ENCODE results near the gene CEMIP. TPM values are rescaled to one million over a fixed set of nuclear protein-coding genes. Genes with fewer than 3 reads are reported as not detected.
A peak's percentile ranks its signal among the peaks of the same experiment; 100 is the strongest.

The CEMIP gene
- total and polyA plus RNA-seq, 12 donors = 0.01 to 1.9 (median 0.23) TPM; not detected in 1

- peaks cover 8 to 24% (median 13%) of the 10 kb centered on the region in 9 donors for H3K4me1 ChIP-seq
- DNase-seq (no peak), ATAC-seq (no peak)
- H3K36me3 ChIP-seq = no peaks in the 10 kb centered on the region
- WGBS, 2 donors = 46 to 58% methylated on average over 2 of the region's 2 CpGs
- H3K27ac ChIP-seq = no peak overlapping the region
- H3K9me3 ChIP-seq = no peaks in the 10 kb centered on the region
- intact Hi-C loops (cut with DNase I) = no loop called here
- H3K4me3 ChIP-seq = no peak overlapping the region
- H3K27me3 ChIP-seq = no peaks in the 10 kb centered on the region
- TF ChIP-seq CTCF (IDR thresholded peaks at IDR 0.05) = peak in 2 of 9 donors; percentile 6 to 18
Measured at GRCh38 chr15:80856400-80856799, 77.2 kb downstream of the CEMIP start.

GRCh38 chr15:80856809-80857377 lies 77.7 kb downstream of the CEMIP start:
- ATAC-seq (peak; percentile 79 to 95 (median 87)), DNase-seq (peak; percentile 72)
- Histone ChIP-seq H3K27me3 (no peaks in the 10 kb centered on the region), H3K4me1 (peaks cover 8 to 24% (median 13%) of the 10 kb centered on the region in 9 donors), H3K36me3 (no peaks in the 10 kb centered on the region), H3K9me3 (no peaks in the 10 kb centered on the region), H3K27ac (no peak overlapping the region), H3K4me3 (no peak overlapping the region)
- intact Hi-C loops (cut with DNase I) = no loop called here
- no peak for TF ChIP-seq CTCF (IDR thresholded peaks at IDR 0.05)
- 35 to 37% methylated on average over 8 of the region's 8 CpGs for WGBS, 2 donors

GRCh38 chr15:80861731-80862170 lies 82.6 kb downstream of the CEMIP start:
- H3K4me3 ChIP-seq = no peak overlapping the region
- no peaks in the 10 kb centered on the region for H3K36me3 ChIP-seq
- peak in 3 of 8 donors; percentile 31 to 64 (median 45) for ATAC-seq
- no peaks in the 10 kb centered on the region for H3K9me3 ChIP-seq
- TF ChIP-seq CTCF (IDR thresholded peaks at IDR 0.05) = no peak
- DNase-seq = peak; percentile 14 to 40
- peaks cover 6 to 20% (median 9%) of the 10 kb centered on the region in 9 donors for H3K4me1 ChIP-seq
- intact Hi-C loops (cut with DNase I) = no loop called here
- WGBS, 2 donors = 43 to 58% methylated on average over 5 of the region's 5 CpGs
- H3K27me3 ChIP-seq = no peaks in the 10 kb centered on the region
- H3K27ac ChIP-seq = no peak overlapping the region

GRCh38 chr15:80864666-80865065 lies 85.5 kb downstream of the CEMIP start:
- H3K9me3 ChIP-seq = no peaks in the 10 kb centered on the region
- 96 to 98% methylated on average over 4 of the region's 4 CpGs for WGBS, 2 donors
- H3K4me3 ChIP-seq = no peak overlapping the region
- DNase-seq (no peak), ATAC-seq (no peak)
- no peaks in the 10 kb centered on the region for H3K36me3 ChIP-seq
- peaks cover 0 to 5% (median 0%) of the 10 kb centered on the region in 9 donors for H3K4me1 ChIP-seq
- H3K27ac ChIP-seq = no peak overlapping the region
- intact Hi-C loops (cut with DNase I) = no loop called here
- H3K27me3 ChIP-seq = no peaks in the 10 kb centered on the region
- TF ChIP-seq CTCF (IDR thresholded peaks at IDR 0.05) = no peak

All from heart right ventricle (tissue), 16 donors.